SK-N-SH (cell line): ENCODE data around the gene AMPH.

Experiments used
- CTCF ChIP-seq: fragments of 200-600 bp; sonication (generic); IDR thresholded peaks from 2 replicates; pipeline ENCODE4 v1.6.1; 2017; ENCODE audit warnings: antibody characterized with exemption, mild to moderate bottlenecking, moderate library complexity
- ELF1 ChIP-seq: IDR thresholded peaks from 2 replicates; pipeline ENCODE4 v1.4.0; 2012
- EZH2phosphoT487 ChIP-seq: fragments of 200-600 bp; sonication (generic); IDR thresholded peaks from 2 replicates; pipeline ENCODE4 v1.6.1; 2017; ENCODE audit warnings: low read depth, mixed run types, mild to moderate bottlenecking, antibody characterized with exemption, moderate library complexity, borderline replicate concordance
- RAD21 ChIP-seq: IDR thresholded peaks from 2 replicates; pipeline ENCODE4 v1.6.1; 2012; ENCODE audit warnings: mild to moderate bottlenecking, low read length
- REST ChIP-seq: IDR thresholded peaks from 2 replicates; pipeline ENCODE4 v1.6.1; 2012; ENCODE audit warnings: mild to moderate bottlenecking, low read depth, low read length, moderate library complexity
- SIN3A ChIP-seq: IDR thresholded peaks from 2 replicates; pipeline ENCODE4 v1.6.1; 2012; ENCODE audit warnings: low read depth, mild to moderate bottlenecking, low read length, moderate library complexity, borderline replicate concordance
- SMC3 ChIP-seq: IDR thresholded peaks from 2 replicates; pipeline ENCODE4 v1.6.1; 2012; ENCODE audit warnings: low read depth, low read length, improper control_type of control experiment
- TAF1 ChIP-seq: IDR thresholded peaks from 2 replicates; pipeline ENCODE4 v1.6.1; 2012; ENCODE audit warnings: low read depth, mild to moderate bottlenecking, low read length, moderate library complexity, borderline replicate concordance
- TEAD4 ChIP-seq: IDR thresholded peaks from 2 replicates; pipeline ENCODE4 v1.4.0; 2012; ENCODE audit warnings: mild to moderate bottlenecking, borderline replicate concordance; ENCODE audit not compliant: insufficient read depth

- TF ChIP-seq TAF1 (no peak), SMC3 (no peak), CTCF (no peak), SIN3A (no peak), TEAD4 (no peak), ELF1 (no peak), EZH2phosphoT487 (no peak), REST (no peak), RAD21 (no peak)
Observed at GRCh38 chr7:38372290-38372689, 258.9 kb downstream of the AMPH start.
